Ovary (tissue), 9 donors: ENCODE measurements around the gene GYS1. TPM values are rescaled to one million over a fixed set of nuclear protein-coding genes. Genes with fewer than 3 reads are reported as not detected.

ENCODE experiments used
- DNase-seq, 5 donors: peaks; one replicate each; pipeline ENCODE4 v3.0.0-alpha.2; 2019 to 2020
- H3K27ac ChIP-seq, 2 donors: fragments of 200-600 bp; one replicate each; pipeline versions ENCODE4 v1.5.1 to v1.8.0; 2019 to 2022
- H3K27me3 ChIP-seq: fragments of 200-600 bp; one replicate; pipeline ENCODE4 v1.8.0; 2022
- H3K36me3 ChIP-seq: fragments of 200-600 bp; sonication (generic); one replicate; pipeline ENCODE4 v1.5.1; 2019
- H3K4me1 ChIP-seq: one replicate; pipeline ENCODE4 v1.8.1; 2013; ENCODE audit warnings: mild to moderate bottlenecking, moderate library complexity; ENCODE audit not compliant: insufficient read depth
- H3K4me3 ChIP-seq: fragments of 200-600 bp; sonication (generic); one replicate; pipeline ENCODE4 v1.5.1; 2017
- H3K9me3 ChIP-seq, 2 donors: fragments of 200-600 bp in 1 of 2; sonication (generic) in 1 of 2; one replicate each; pipeline versions ENCODE4 v1.5.1 to v1.8.1; 2013 to 2019; ENCODE audit warnings: mild to moderate bottlenecking in 1 of 2, moderate library complexity in 1 of 2
- EP300 ChIP-seq: sonication (generic); formaldehyde crosslinking; IDR thresholded peaks from one replicate; pipeline ENCODE4 v1.6.1; 2017; ENCODE audit warnings: antibody characterized with exemption
- POLR2A ChIP-seq: fragments of 450-650 bp; IDR thresholded peaks from one replicate; pipeline ENCODE4 v1.6.1; 2017; ENCODE audit warnings: antibody characterized with exemption, mild to moderate bottlenecking, moderate library complexity
- WGBS, 3 donors: extraction: QIAGEN DNeasy Blood & Tissue Kit in 1 of 3; methylation state at CpG; one replicate each; pipeline versions ENCODE4 v1.1.5 to v1.1.7; 2013 to 2017; 5-methylcytosine and 5-hydroxymethylcytosine counted together
- intact Hi-C, 4 donors: fragments of 100-400 bp; cut with DNase I; formaldehyde crosslinking; loops; one replicate each; pipeline versions ENCODE4 v1.11.0 to v1.15.1; 2022 to 2023
- polyA plus RNA-seq, 2 donors: library from polyadenylated mRNA; stranded (reverse); fragments of 200-250 nt in 1 of 2; fragments of 350-450 nt in 1 of 2; fragmentation: Illumina TruSeq in 1 of 2; extraction: RNeasy Lipid Tissue Mini Kit (QIAGEN cat#74804) in 1 of 2; gene quantifications; one replicate each; pipeline ENCODE4 v1.2.3, GENCODE V29; 2013 to 2014
- total RNA-seq, 7 donors: library from RNA; depleted of rRNA in 2 of 7; stranded (reverse); fragments of >200 nt in 2 of 7; fragmentation: NEBNext Ultra II Directional in 3 of 7; extraction: Animal tissue kit (Norgen Biotek cat#: 25700) in 3 of 7; gene quantifications; one replicate each; pipeline versions ENCODE4 v1.1.0 to v1.2.4, GENCODE V29; 2016 to 2023
- TF ChIP-seq, protein P1 (sequence below), 3 donors: fragments of 450-650 bp in 2 of 3; fragments of 200-600 bp in 1 of 3; IDR thresholded peaks; one replicate each; pipeline versions ENCODE4 v1.5.1 to v1.8.0; 2016 to 2022; ENCODE audit warnings: antibody characterized with exemption in 3 of 3, mild to moderate bottlenecking in 1 of 3
- donor health status: DM: no; HTN: no; CAD: no; lungs with moderate emphysema.
- donor health status: DM: no; HTN: no; CAD: no.
- donor health status: Bipolar disorder and iron deficiency.
- donor health status: DM: yes; HTN: yes; CAD: no.
- donor health status: DM: no; HTN: no; CAD: no.
- donor health status: DM: yes; HTN: yes; CAD: no.

GYS1 gene
- total and polyA plus RNA-seq, 9 donors, result 16.3 to 33.6 (median 29.0) TPM

DNA sequence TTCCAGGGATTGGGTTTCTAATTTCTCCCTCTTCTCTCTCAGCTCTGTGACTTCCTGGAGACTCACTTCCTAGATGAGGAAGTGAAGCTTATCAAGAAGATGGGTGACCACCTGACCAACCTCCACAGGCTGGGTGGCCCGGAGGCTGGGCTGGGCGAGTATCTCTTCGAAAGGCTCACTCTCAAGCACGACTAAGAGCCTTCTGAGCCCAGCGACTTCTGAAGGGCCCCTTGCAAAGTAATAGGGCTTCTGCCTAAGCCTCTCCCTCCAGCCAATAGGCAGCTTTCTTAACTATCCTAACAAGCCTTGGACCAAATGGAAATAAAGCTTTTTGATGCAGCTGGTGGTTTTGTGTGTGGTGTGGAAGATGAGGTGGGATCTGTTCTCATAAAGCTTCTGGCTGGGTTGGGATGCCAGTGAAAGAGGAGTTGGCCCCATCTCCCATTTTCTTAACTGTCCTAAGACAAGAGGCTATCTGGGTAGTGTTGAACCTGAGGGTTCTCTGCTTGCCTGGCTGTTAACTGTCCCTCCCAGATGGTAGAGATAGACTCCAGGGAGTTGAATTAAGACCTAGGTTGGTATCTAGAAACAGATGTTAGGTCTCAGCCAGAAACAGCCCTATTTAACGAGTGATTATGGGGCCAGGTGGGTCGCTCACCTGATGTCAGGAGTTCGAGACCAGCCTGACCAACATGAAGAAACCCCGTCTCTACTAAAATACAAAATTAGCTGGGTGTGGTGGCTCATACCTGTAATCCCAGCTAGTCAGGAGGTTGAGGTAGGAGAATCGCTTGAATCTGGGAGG lies 26.4 kb downstream of the GYS1 start:
- DNase-seq, result no peak
- peaks cover 10% of the 10 kb centered on the region for H3K4me1 ChIP-seq
- no peaks in the 10 kb centered on the region for H3K27me3 ChIP-seq
- no peaks in the 10 kb centered on the region for H3K9me3 ChIP-seq
- TF ChIP-seq EP300 (no peak), POLR2A (peak; percentile 6)
- peak overlapping the region in 1 of 2 donors; percentile 87 for H3K27ac ChIP-seq
- peak overlapping the region; percentile 98 for H3K4me3 ChIP-seq
- no peaks in the 10 kb centered on the region for H3K36me3 ChIP-seq
- intact Hi-C loops, result loop anchor here in 3 of 4 donors (5.0 to 10.0 kb wide), 5 partner anchors 62 to 319 kb away; partner anchors contain the start of genes CA11 (in 1 of the 3), NUCB1 (in 1 of the 3) and PPP1R15A (in 1 of the 3)
- 79 to 87% (median 84%) methylated on average over 10 of the region's 10 CpGs for WGBS, 3 donors

DNA sequence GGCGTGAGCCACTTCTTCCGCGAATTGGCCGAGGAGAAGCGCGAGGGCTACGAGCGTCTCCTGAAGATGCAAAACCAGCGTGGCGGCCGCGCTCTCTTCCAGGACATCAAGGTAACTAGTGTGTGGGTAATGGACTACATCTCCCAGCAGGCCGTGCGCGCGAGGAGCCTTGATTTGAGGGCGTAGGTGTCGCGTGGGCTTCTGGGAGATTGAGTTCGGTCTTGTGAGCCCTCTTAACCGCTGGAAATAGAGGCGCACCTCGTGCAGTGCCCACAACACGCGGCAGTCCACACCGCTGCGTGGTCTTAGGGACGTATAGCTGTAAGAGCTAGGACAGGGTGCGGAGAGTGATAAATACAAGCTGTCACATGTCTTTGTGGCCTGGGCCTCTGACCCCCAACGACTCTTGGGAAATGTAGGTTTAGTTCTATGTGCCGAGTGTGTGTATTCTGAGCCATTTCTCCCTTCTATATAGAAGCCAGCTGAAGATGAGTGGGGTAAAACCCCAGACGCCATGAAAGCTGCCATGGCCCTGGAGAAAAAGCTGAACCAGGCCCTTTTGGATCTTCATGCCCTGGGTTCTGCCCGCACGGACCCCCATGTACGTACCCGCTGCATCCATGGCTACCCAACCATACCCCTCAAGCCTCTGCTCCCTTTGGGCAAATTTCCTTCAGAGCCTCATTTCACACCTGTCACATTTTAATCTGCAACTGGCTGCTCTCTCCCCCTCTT lies 27.1 kb downstream of the GYS1 start:
- H3K4me3 ChIP-seq, result peak overlapping the region; percentile 98
- 9 to 10% (median 10%) methylated on average over 36 of the region's 36 CpGs for WGBS, 3 donors
- peak overlapping the region; percentile 87 to 88 for H3K27ac ChIP-seq
- no peaks in the 10 kb centered on the region for H3K9me3 ChIP-seq
- DNase-seq, result peak; percentile 84 to 91 (median 89)
- TF ChIP-seq POLR2A (no peak), EP300 (no peak)
- TF ChIP-seq, protein P1, sequence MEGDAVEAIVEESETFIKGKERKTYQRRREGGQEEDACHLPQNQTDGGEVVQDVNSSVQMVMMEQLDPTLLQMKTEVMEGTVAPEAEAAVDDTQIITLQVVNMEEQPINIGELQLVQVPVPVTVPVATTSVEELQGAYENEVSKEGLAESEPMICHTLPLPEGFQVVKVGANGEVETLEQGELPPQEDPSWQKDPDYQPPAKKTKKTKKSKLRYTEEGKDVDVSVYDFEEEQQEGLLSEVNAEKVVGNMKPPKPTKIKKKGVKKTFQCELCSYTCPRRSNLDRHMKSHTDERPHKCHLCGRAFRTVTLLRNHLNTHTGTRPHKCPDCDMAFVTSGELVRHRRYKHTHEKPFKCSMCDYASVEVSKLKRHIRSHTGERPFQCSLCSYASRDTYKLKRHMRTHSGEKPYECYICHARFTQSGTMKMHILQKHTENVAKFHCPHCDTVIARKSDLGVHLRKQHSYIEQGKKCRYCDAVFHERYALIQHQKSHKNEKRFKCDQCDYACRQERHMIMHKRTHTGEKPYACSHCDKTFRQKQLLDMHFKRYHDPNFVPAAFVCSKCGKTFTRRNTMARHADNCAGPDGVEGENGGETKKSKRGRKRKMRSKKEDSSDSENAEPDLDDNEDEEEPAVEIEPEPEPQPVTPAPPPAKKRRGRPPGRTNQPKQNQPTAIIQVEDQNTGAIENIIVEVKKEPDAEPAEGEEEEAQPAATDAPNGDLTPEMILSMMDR (IDR thresholded peaks at IDR 0.05), result no peak
- no peaks in the 10 kb centered on the region for H3K36me3 ChIP-seq
- peaks cover 10% of the 10 kb centered on the region for H3K4me1 ChIP-seq
- H3K27me3 ChIP-seq, result no peaks in the 10 kb centered on the region
- intact Hi-C loops, result loop anchor here in 3 of 4 donors (5.0 to 10.0 kb wide), 5 partner anchors 61 to 319 kb away; partner anchors contain the start of genes CA11 (in 1 of the 3), NUCB1 (in 1 of the 3) and PPP1R15A (in 1 of the 3)

DNA sequence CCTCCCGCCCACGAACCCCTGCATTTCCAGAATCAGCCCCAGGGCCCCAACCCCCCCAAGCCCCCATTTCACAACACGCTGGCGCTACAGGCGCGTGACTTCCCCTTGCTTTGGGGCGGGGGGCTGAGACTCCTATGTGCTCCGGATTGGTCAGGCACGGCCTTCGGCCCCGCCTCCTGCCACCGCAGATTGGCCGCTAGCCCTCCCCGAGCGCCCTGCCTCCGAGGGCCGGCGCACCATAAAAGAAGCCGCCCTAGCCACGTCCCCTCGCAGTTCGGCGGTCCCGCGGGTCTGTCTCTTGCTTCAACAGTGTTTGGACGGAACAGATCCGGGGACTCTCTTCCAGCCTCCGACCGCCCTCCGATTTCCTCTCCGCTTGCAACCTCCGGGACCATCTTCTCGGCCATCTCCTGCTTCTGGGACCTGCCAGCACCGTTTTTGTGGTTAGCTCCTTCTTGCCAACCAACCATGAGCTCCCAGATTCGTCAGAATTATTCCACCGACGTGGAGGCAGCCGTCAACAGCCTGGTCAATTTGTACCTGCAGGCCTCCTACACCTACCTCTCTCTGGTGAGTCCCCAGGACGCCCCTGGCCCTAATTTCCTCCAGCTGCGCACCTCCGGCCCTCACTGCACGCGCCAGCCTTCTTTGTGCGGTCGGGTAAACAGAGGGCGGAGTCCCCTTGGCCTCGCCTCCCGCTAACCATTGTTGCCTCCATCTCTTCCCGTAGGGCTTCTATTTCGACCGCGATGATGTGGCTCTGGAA lies 27.9 kb downstream of the GYS1 start, which contains the start of gene FTL:
Gene FTL, plus strand, starts transcription at position 270 of the 766 bp plus-strand sequence. Its CDS starts 199 bp downstream, at position 469.
- TF ChIP-seq EP300 (peak; percentile 72), POLR2A (peak; percentile 100)
- TF ChIP-seq, protein P1 (IDR thresholded peaks at IDR 0.05), result no peak
- Histone ChIP-seq H3K36me3 (no peaks in the 10 kb centered on the region), H3K4me3 (peak within 1 kb of the TSS; percentile 98), H3K9me3 (no peaks in the 10 kb centered on the region), H3K4me1 (peaks cover 10% of the 10 kb centered on the region), H3K27ac (peak within 1 kb of the TSS; percentile 87 to 88), H3K27me3 (no peaks in the 10 kb centered on the region)
- 0% methylated on average over 33 to 52 of the region's 52 CpGs for WGBS, 3 donors
- DNase-seq, result peak; percentile 97 to 99 (median 98)
- intact Hi-C loops, result loop anchor here in 3 of 4 donors (5.0 to 10.0 kb wide), 5 partner anchors 60 to 318 kb away; partner anchors contain the start of genes CA11 (in 1 of the 3), NUCB1 (in 1 of the 3) and PPP1R15A (in 1 of the 3)

DNA sequence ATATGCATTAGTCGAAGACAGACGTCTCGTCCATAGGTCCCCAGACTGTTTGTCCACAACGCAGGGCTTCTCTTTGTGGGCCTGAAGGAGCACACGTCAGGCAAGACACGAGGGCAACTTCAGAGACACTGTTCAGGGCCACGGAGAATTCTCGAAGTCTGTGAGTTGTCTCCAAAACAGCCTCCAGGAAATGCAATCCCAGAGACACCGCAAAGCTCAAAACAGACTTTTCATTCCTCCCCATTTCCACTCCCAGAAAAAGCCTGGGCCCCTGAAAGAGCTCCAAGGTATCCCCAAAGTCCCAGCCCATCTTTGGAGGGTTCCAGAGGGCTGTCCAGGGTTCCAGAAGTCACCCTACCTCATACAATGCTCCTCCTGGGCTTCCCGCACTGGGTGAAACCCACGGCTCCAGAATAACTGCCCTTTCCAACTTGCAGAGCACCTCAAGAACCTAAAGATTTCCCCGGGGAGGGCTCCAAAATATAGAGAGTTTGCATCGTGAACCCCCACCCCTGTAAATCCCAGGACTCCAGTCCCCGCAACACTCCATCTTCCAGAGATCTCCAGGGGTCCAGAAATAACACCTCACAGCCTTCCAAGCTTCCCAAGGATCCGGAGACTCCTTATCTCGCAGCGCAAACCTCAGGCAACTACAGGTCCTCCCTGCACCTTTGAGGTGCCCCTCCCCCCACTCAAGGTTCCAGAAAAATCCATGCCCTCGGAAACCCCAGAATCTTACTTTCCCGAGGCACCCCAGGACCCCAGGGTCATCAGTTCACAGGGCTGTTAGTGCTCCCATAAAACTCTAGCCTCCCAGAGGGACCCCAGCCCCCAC lies 28.7 kb downstream of the GYS1 start:
- Histone ChIP-seq H3K4me1 (peaks cover 10% of the 10 kb centered on the region), H3K27ac (peak overlapping the region; percentile 87 to 88), H3K36me3 (no peaks in the 10 kb centered on the region), H3K4me3 (peak overlapping the region; percentile 30), H3K27me3 (no peaks in the 10 kb centered on the region), H3K9me3 (no peaks in the 10 kb centered on the region)
- intact Hi-C loops, result loop anchor here in 3 of 4 donors (5.0 to 10.0 kb wide), 5 partner anchors 60 to 317 kb away; partner anchors contain the start of genes CA11 (in 1 of the 3), NUCB1 (in 1 of the 3) and PPP1R15A (in 1 of the 3)
- TF ChIP-seq POLR2A (no peak), EP300 (no peak)
- TF ChIP-seq, protein P1 (IDR thresholded peaks at IDR 0.05), result no peak
- 25 to 33% (median 29%) methylated on average over 19 of the region's 19 CpGs for WGBS, 3 donors
- peak in 2 of 5 donors; percentile 41 to 51 for DNase-seq
